K562 (cell line): ENCODE results near the gene DLGAP5. TPM values are rescaled to one million over a fixed set of nuclear protein-coding genes. Genes with fewer than 3 reads are reported as not detected.

ENCODE experiments used
- ATAC-seq: fragments of 200-7000 bp; cut with Tn5 transposase; 3 replicates; pipeline ENCODE4 v1.9.1; 2020; ENCODE audit warnings: moderate library complexity
- BruUV-seq: library from RNA; stranded (reverse); fragments of 400-500 nt; replicated peaks from 2 replicates; lab custom pipeline; 2021; lab: Mats Ljungman, UMichigan
- CTCF ChIA-PET: fragments of 300-600 bp; formaldehyde crosslinking; extraction: SDS; loops from one replicate; lab custom pipeline; 2021; ENCODE audit warnings: low intra/inter-chr PET ratio; lab: Yijun Ruan, JAX
- POLR2A ChIA-PET: fragments of 300-600, 350-650 bp; sonication (Branson Sonifier 250); formaldehyde crosslinking; extraction: SDS; loops from one replicate; lab custom pipeline; 2021; ENCODE audit warnings: antibody characterized with exemption, inconsistent platforms; lab: Yijun Ruan, JAX
- DNase-seq, 4 experiments: peaks; one replicate each; pipeline versions ENCODE4 v3.0.0 to v3.0.0-alpha.2; 2011 to 2018; ENCODE audit warnings: low spot score in 3 of 4, mixed read lengths in 3 of 4; ENCODE audit errors: extremely low read depth in 1 of 4
- FAIRE-seq: peaks from 2 replicates; lab custom pipeline; 2011; peaks lifted over from hg19 to GRCh38; lab: Jason Lieb, UNC
- H2AFZ ChIP-seq: 2 replicates; pipeline ENCODE4 v1.6.0; 2011; ENCODE audit warnings: low read depth, low read length, control low read depth, inconsistent platforms
- H3K27ac ChIP-seq: fragments of 200-600 bp; 3 replicates; pipeline ENCODE4 v1.8.0; 2011; ENCODE audit warnings: low read depth, mild to moderate bottlenecking, control low read depth, inconsistent platforms, low read length, moderate library complexity, mixed read lengths; ENCODE audit errors: extremely low read depth
- H3K27me3 ChIP-seq, 2 experiments: fragments of 300-600 bp in 1 of 2; 2 replicates in 1 of 2; 3 replicates in 1 of 2; pipeline versions ENCODE4 v1.6.0 to v1.8.0; 2011; ENCODE audit warnings: inconsistent platforms in 2 of 2, low read length in 2 of 2, mild to moderate bottlenecking in 1 of 2, mixed read lengths in 1 of 2, moderate library complexity in 1 of 2; ENCODE audit not compliant: control insufficient read depth in 2 of 2, insufficient read depth in 2 of 2
- H3K36me3 ChIP-seq: fragments of 300-600 bp; 3 replicates; pipeline ENCODE4 v1.8.0; 2011; ENCODE audit warnings: mild to moderate bottlenecking, low read length, inconsistent platforms; ENCODE audit not compliant: control insufficient read depth, insufficient read depth
- H3K4me1 ChIP-seq, 2 experiments: fragments of 200-600 bp in 1 of 2; replicated peaks in 1 of 2; 2 replicates in 1 of 2; 3 replicates in 1 of 2; pipeline versions ENCODE4 v1.5.1 to v1.8.0; 2011; ENCODE audit warnings: inconsistent platforms in 2 of 2, low read length in 2 of 2, mild to moderate bottlenecking in 1 of 2, mixed read lengths in 1 of 2, moderate library complexity in 1 of 2; ENCODE audit not compliant: control insufficient read depth in 2 of 2, insufficient read depth in 2 of 2
- H3K4me2 ChIP-seq: 2 replicates; pipeline ENCODE4 v1.6.1; 2011; ENCODE audit warnings: low read length, control low read depth, inconsistent platforms, mixed read lengths; ENCODE audit not compliant: insufficient read depth
- H3K4me3 ChIP-seq: fragments of 200-600 bp; sonication (generic), shearing (Covaris generic); 2 replicates; pipeline ENCODE4 v1.5.1; 2016; ENCODE audit warnings: control low read depth, inconsistent platforms
- H3K79me2 ChIP-seq: fragments of 200-600 bp; 3 replicates; pipeline ENCODE4 v1.8.0; 2011; ENCODE audit warnings: low read length, inconsistent platforms; ENCODE audit not compliant: control insufficient read depth, insufficient read depth
- H3K9ac ChIP-seq, 2 experiments: 2 replicates each; pipeline versions ENCODE4 v1.6.0 to v1.6.1; 2011; ENCODE audit warnings: low read depth in 2 of 2, low read length in 2 of 2, control low read depth in 1 of 2, inconsistent platforms in 1 of 2, mild to moderate bottlenecking in 1 of 2, mixed read lengths in 1 of 2; ENCODE audit not compliant: insufficient read depth in 1 of 2
- H3K9me1 ChIP-seq: one replicate; pipeline ENCODE4 v1.6.0; 2011; ENCODE audit warnings: inconsistent platforms, mild to moderate bottlenecking, low read length, moderate library complexity; ENCODE audit not compliant: control insufficient read depth, insufficient read depth
- H3K9me3 ChIP-seq: replicated peaks from 2 replicates; pipeline ENCODE4 v1.5.1; 2011; ENCODE audit warnings: low read depth, low read length, inconsistent platforms; ENCODE audit not compliant: control insufficient read depth, insufficient read depth
- H4K20me1 ChIP-seq: replicated peaks from 2 replicates; pipeline ENCODE4 v1.6.1; 2011; ENCODE audit warnings: low read length, inconsistent platforms, mixed read lengths; ENCODE audit not compliant: control insufficient read depth, insufficient read depth
- CHD4 ChIP-seq: fragments of 200-600 bp; sonication (generic); IDR thresholded peaks from 3 replicates; pipeline ENCODE4 v1.6.1; 2012; ENCODE audit warnings: low read depth, mild to moderate bottlenecking, mixed read lengths, low read length, inconsistent platforms; ENCODE audit not compliant: insufficient read depth, insufficient replicate concordance, poor library complexity, severe bottlenecking
- MLX ChIP-seq, 2 experiments: fragments of 450-650 bp in 1 of 2; sonication (generic) in 1 of 2; formaldehyde crosslinking; conservative IDR thresholded peaks; 2 replicates each; pipeline versions ENCODE4 v1.4.0 to v1.8.1; 2020 to 2022; ENCODE audit warnings: mild to moderate bottlenecking in 1 of 2, missing genetic modification reagents in 1 of 2
- ZNF318 ChIP-seq, 2 experiments: fragments of 450-650 bp; IDR thresholded peaks; 2 replicates each; pipeline ENCODE4 v1.6.1; 2016; ENCODE audit warnings: mild to moderate bottlenecking in 2 of 2, borderline replicate concordance in 1 of 2, low read depth in 1 of 2, moderate library complexity in 1 of 2
- WGBS: fragments of 100-300 bp; shearing (Covaris generic); methylation state at CpG from one replicate; pipeline ENCODE4 v1.1.6; 2016; ENCODE audit warnings: low coverage, mixed read lengths; ENCODE audit not compliant: insufficient coverage; ENCODE audit errors: missing lambda C conversion rate; 5-methylcytosine and 5-hydroxymethylcytosine counted together
- in situ Hi-C: fragments of 300-500 bp; cut with MboI; formaldehyde crosslinking; loops from 4 replicates; pipeline ENCODE4 v1.15.0; 2018; ENCODE audit warnings: inconsistent platforms, mixed read lengths
- intact Hi-C: fragments of 100-400 bp; cut with micrococcal nuclease; formaldehyde crosslinking; loops from 2 replicates; pipeline ENCODE4 v1.14.2; 2022
- polyA plus RNA-seq, 8 experiments: library from polyadenylated mRNA; depleted of rRNA in 4 of 8; stranded (reverse) in 5 of 8; unstranded in 3 of 8; fragments of >200 nt; fragmentation: Nextera tagmentation in 2 of 8; fragmentation: Illumina TruSeq in 1 of 8; extraction: Ambion mirVana in 2 of 8; extraction: Trizol in 1 of 8; gene quantifications; 2 replicates each; pipeline versions ENCODE4 v1.2.1 to v1.2.3, GENCODE V29; 2011 to 2014; ENCODE audit warnings: inconsistent platforms in 1 of 8, missing spikeins in 1 of 8
- total RNA-seq, 7 experiments: library from RNA; depleted of rRNA in 6 of 7; stranded (reverse); fragments of >200 nt in 6 of 7; fragmentation: Illumina TruSeq in 2 of 7; extraction: Trizol in 2 of 7; gene quantifications; 2 replicates each; pipeline versions ENCODE4 v1.2.1 to v1.2.3, GENCODE V29; 2011 to 2021; ENCODE audit warnings: low replicate concordance in 1 of 7

DLGAP5 gene
- total and polyA plus RNA-seq, 9 of the 15 experiments (the other 6 are each of a cell fraction or from before 2014, with no cell fraction given): 39.1 to 80.0 (median 59.9) TPM

GRCh38 chr14:55115460-55115859 is 75.9 kb downstream of the DLGAP5 start:
- H3K9me3 ChIP-seq: no peaks in the 10 kb centered on the region

More at GRCh38 chr14:55115460-55115859, 75.9 kb downstream of the DLGAP5 start:
- Histone ChIP-seq H3K27me3 (no peaks in the 10 kb centered on the region), H2AFZ (peak overlapping the region; percentile 55; the same call in 1 of the 2 replicates), H3K27ac (no peak overlapping the region), H3K9me1 (no peaks in the 10 kb centered on the region), H3K4me3 (no peak overlapping the region), H3K4me1 (peaks cover 9 to 28% of the 10 kb centered on the region in 2 experiments), H3K36me3 (no peaks in the 10 kb centered on the region), H3K79me2 (no peaks in the 10 kb centered on the region), H3K4me2 (no peak overlapping the region), H4K20me1 (no peaks in the 10 kb centered on the region), H3K9ac (peak overlapping the region in 1 of 2 experiments; percentile 81; a peak in 1 of 4 replicates)
- POLR2A ChIA-PET: no interaction called here
- no peak for FAIRE-seq
- BruUV-seq: no TSS peak
- DNase-seq: no peak
- ATAC-seq: no peak
- in situ Hi-C loops (no loop called here), intact Hi-C loops (no loop called here)
- 35% methylated on average over 2 of the region's 3 CpGs for WGBS
- CTCF ChIA-PET: no interaction called here
- no peak for TF ChIP-seq CHD4
- TF ChIP-seq ZNF318 (IDR thresholded peaks at IDR 0.05; ENCODE audit: borderline replicate concordance in 1 of 2, low read depth in 1 of 2): no peak
- no peak for TF ChIP-seq MLX (CRISPR knock-in tag; conservative IDR thresholded peaks at IDR 0.05)
